ENCODE data around the gene HOXB3.

- no peak for TF ChIP-seq CTCF (conservative IDR thresholded peaks at IDR 0.05 in 1 of 2, IDR thresholded peaks at IDR 0.05 in 1 of 2; ENCODE audit: low read depth in 1 of 2, low read length in 2 of 2)
- TF ChIP-seq EZH2 (IDR thresholded peaks at IDR 0.05; ENCODE audit: low read length, missing control alignments), result peak; percentile 49
Observed at GRCh38 chr17:48627118-48627597, 37.1 kb upstream of the HOXB3 start.

All from fibroblast of lung (primary cell).